HG02970 (cell line): ENCODE measurements around the gene ISOC1.

Experiments used
- ATAC-seq: cut with Tn5 transposase; IDR thresholded peaks from one replicate; pipeline ENCODE4 v1.9.1; 2021; ENCODE audit warnings: mild to moderate bottlenecking, moderate library complexity, moderate number of reproducible peaks; ENCODE audit not compliant: unreplicated experiment, low FRiP score

Gene ISOC1

GRCh38 chr5:129094924-129095899, 663 bp downstream of the ISOC1 start:
- ATAC-seq, result peak; percentile 42

- ATAC-seq, result no peak
Measured at GRCh38 chr5:129096382-129096991, 1.9 kb downstream of the ISOC1 start.

- no peak for ATAC-seq
Measured at GRCh38 chr5:129097498-129098296, 3.1 kb downstream of the ISOC1 start.

- ATAC-seq, result no peak
Measured at GRCh38 chr5:129098488-129099183, 4.1 kb downstream of the ISOC1 start.

GRCh38 chr5:129099184-129099569, 4.6 kb downstream of the ISOC1 start:
- no peak for ATAC-seq

- ATAC-seq, result no peak
Measured at GRCh38 chr5:129101794-129102193, 7.2 kb downstream of the ISOC1 start.

GRCh38 chr5:129103397-129103796, 8.8 kb downstream of the ISOC1 start:
- ATAC-seq, result no peak

- ATAC-seq, result no peak
Measured at GRCh38 chr5:129104915-129105455, 10.4 kb downstream of the ISOC1 start.

GRCh38 chr5:129107637-129108036, 13.1 kb downstream of the ISOC1 start:
- no peak for ATAC-seq

GRCh38 chr5:129110742-129111141, 16.2 kb downstream of the ISOC1 start:
- ATAC-seq, result no peak

- ATAC-seq, result no peak
Measured at GRCh38 chr5:129111351-129111750, 16.8 kb downstream of the ISOC1 start.

- no peak for ATAC-seq
Measured at GRCh38 chr5:129112295-129112694, 17.7 kb downstream of the ISOC1 start.

GRCh38 chr5:129113867-129114266, 19.3 kb downstream of the ISOC1 start:
- no peak for ATAC-seq

GRCh38 chr5:129114539-129115193, 20.1 kb downstream of the ISOC1 start:
- no peak for ATAC-seq

- ATAC-seq, result no peak
Measured at GRCh38 chr5:129115680-129116079, 21.1 kb downstream of the ISOC1 start.

GRCh38 chr5:129116797-129117196, 22.2 kb downstream of the ISOC1 start:
- ATAC-seq, result no peak

GRCh38 chr5:129118405-129118804, 23.9 kb downstream of the ISOC1 start:
- no peak for ATAC-seq

GRCh38 chr5:129118826-129119225, 24.3 kb downstream of the ISOC1 start:
- ATAC-seq, result no peak

- peak; percentile 66 for ATAC-seq
Measured at GRCh38 chr5:129120158-129120581, 25.6 kb downstream of the ISOC1 start.

GRCh38 chr5:129122560-129122959, 28.0 kb downstream of the ISOC1 start:
- no peak for ATAC-seq
